Activated CD8-positive, alpha-beta memory T cell treated with anti-CD3 and anti-CD28 coated beads, Interleukin-2, amount 50 U/mL, for 48 hours (primary cell): ENCODE measurements around the gene CIDEA.
"Not testable (repeated sequence)": the region's sequence is repeated elsewhere in the genome, so short reads cannot be mapped to it uniquely, and the experiment has no call there.

Experiments
- DNase-seq: peaks from one replicate; pipeline ENCODE4 v3.0.0-alpha.2; 2020

CIDEA gene

DNA sequence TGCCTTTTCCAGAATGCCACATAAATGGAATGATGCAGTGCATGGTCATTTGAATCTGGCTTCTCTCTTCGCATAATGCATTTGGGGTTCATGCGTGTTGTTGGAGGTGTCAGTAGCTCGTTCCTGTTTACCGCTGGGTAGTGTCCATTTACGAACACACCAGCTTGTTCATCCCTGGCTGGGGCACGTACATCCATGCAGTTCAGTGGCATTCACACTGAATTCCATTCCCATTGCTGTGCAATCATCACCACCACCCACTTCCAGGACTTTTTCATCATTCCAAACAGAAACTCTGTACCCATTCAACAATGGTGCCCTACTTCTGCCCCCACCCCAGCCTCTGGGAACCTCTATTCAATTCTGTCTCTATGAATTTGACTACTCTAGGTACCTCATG, 14.7 kb upstream of the CIDEA start:
- no peak for DNase-seq

DNA sequence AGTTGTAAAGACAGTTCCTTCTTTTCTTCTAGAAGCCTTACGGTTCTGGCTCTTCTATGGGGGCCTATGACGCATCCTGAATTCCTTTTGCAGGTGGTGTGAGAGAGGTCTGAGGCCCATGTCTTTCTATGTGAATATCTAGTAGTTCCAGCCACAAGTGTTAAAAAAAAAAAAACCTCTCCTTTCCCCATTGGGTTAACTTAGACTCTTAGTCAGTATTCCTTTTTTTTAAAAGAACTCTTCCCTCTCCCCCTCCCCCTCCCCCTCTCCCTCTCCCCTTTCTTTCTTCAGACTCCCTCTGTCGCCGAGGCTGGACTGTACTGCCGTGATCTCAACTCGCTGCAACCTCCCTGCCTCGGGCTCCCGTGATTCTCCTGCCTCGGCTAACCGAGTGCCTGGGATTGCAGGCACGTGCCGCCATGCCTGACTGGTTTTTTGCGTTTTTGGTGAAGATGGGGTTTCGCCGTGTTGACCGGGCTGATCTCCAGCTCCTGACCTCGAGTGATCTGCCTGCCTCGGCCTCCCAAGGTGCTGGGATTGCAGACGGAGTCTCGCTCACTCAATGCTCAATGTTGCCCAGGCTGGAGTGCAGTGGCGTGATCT, 11.4 kb upstream of the CIDEA start:
- DNase-seq, result no peak

DNA sequence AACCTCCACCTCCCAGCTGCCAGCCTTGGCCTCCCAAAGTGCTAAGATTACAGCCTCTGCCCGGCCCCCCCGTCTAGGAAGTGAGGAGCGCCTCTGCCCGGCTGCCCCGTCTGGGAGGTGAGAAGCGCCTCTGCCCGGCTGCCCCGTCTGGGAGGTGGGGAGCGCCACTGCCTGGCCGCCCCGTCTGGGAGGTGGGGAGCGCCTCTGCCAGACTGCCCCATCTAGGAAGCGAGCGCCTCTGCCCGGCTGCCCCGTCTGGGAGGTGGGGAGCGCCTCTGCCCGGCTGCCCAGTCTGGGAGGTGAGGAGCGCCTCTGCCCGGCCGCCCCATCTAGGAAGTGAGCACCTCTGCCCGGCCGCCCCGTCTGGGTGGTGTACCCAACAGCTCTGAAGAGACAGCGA, 10.9 kb upstream of the CIDEA start:
- not testable (repeated sequence) for DNase-seq

DNA sequence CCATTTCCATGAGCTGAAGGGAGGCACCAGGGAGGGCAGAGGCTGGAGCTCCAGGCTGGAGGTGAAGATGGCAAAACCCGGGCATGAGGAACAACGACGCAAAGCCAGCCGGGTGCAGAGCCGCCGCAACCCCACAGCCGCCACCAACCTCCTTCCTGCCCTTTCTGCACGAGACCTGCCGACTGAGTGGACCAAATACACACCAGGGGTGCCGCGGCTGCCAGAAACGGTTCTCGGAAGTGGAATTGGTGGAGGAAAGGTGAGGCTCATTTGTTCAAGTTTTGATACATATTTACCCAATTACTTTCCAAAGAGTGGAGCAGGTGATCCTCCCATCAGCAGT, 8.4 kb upstream of the CIDEA start:
- DNase-seq, result no peak

DNA sequence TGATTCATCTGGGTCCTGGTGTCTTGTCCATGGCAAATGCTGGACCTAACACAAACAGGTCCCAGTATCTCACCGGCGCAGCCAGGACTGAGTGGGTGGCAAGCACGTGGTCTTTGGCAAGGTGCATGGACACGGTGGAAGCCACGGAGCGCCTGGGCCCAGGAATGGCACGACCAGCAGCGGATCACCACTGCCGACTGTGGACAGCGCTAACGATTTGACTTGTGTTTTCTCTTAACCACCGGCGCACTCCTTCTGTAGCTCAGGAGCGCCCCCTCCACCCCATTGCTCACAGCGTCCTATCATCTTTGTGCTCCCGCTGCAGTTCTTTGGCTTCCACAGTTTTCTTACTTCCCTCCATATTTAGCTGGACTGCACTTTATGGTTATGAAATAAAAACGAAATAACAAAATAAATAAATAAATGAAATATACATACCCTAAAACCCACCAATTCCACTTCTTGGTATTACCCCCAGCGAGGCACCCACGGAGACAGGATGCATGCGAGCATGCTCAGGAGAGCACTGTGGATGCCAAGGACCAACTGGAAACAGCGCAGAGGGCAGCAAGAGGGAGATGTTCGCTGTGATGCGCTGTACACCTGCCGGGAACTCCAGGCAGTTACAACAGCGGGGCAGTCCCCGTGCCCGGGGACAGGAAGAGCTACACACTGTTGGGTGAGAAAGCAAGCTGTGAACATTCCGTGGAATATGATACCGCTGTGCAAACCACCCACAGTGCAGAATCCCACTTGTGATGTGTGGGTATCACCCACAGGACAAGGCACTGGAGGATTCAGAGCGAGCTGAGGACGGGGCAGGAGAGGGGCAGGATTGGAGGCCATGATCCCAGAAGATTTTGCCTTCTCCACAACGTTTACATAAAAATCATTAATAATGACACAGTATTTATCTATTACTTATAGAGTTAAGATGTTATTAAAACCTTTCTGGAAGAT, 7.0 kb upstream of the CIDEA start:
- DNase-seq, result no peak

DNA sequence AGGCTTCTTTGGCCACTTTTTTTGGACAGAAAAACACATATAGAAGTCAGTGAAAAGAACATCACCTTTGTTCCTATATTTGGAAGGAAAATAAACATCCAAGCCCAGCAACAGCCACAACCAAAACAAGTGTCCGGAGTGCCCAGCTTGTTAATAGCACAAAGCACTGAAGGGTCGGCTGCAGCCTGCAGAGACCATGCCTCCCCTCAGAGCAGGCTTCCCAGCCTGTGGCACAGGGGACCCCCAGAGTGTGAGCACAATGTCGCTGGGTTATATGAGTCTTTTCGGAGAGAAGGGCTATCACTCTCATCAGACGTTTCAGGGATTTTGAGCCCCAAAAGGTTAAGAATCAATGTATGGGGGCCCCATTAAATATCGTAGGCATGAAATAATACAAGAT, 6.2 kb upstream of the CIDEA start:
- DNase-seq, result no peak

DNA sequence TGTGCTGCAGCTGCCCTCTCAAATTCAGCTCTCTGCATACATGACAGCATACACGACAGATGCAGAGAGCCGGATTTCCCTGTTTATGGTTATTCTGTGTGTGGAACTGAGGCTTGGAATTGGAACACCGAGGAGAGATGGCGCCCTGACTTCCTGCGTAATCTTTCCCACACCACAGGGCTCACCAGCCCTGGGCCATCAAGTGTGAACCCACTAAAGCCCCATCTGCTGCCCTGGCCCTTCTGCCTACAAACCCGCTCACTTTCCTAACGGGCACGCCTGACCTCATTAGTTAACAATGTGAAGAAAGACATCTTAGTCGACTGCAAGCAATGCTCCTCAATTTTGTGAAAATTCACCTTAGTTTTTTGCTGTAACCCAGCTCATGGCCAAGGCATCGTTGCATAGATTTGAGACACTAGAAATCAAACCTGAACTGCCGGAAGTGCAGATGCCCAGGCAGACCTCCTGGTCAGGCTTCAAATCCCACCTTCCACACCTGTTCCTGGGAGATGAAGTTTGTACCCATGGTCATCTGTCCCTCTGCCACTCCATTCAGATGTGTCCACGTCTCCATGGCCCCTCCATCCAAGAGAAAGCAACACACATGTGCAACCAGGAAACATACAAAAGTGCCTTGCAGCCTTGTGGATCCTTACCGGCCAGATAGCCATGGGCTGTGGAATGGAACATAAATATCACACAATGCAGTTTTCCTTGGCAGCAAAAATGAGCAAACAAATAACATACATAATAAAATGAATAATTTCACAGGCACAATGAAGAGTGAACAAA, 5.0 kb upstream of the CIDEA start:
- no peak for DNase-seq

DNA sequence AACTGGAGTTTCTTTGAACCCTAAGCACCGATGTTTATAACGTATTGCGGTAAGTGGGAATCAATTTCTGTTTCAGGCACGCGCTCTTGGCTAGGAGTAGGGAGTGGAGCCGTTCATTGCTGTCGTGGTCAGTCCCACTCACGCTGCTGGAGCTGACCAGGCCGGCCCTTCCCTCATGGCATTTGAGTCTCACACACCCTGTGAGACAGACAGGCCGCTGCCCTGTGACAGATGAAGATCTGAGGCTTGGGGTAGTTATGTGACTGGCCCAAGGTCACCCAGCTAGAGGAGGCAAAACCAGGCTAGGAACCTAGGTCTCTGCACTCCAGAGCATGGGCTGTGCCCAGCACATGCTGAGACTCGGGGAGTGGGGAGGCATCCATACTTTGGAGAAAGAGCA, 2.9 kb upstream of the CIDEA start:
- DNase-seq, result no peak

DNA sequence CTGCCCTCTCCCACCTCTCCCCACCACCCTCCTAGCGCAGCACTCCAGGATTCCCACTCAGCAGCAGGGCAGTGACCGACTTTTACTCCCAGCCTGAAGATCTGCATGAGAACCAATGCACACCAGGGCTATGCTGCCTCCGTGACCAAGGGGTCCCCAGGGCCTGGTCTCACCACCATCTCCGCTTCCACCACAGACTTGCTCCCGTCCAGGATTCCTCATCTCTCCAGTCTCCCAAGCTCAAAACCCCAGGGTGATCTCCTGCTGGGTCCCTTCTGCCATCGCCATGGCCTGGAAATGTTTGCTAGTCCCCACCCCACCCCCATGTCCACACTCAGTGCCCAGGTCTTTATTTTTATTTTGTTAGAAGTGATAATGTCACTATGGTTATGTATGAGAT, 2.1 kb upstream of the CIDEA start:
- no peak for DNase-seq

DNA sequence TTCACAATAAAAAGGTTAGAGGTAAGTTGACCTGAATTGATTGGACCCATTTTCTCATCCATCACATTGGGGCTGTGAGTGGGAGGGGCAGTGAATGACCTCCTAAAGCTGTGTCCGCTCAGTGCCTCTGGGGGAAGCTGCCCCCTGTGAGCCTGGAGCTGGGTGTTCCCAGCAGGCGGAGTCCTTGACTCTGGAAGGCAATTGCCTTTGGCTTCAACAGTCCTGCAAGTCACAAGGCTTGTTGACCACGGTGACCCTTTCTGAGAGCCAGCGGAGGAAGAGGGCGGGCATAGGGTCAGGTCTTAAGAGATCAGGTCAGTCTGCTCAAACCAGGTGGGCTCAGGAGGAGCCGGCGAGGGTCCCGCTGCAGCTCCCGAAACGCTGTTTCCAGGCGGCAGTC, 1.1 kb upstream of the CIDEA start:
- DNase-seq, result no peak

DNA sequence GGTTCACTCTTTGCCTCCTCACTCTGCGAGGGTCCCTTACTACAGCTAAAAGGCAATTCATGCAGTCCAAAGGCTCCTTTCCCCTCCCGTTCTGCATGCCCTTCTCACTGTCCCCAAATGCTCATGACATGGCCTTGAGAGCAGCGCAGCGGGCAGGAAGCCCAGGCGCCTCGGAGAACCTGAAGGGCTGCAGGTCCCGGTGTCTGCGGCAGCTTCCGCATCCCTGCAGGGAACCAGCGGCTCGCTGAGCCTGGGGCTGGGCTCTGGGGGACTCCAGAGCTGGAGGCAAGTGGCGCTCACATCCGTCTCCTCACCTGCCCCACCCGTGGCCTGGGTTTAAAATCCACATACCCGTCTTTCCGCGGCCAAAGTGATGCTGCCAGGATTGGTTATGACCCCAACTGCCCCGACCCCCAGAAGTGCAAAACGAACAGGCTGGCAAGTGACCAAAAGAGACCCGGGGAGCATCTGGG, 462 bp upstream of the CIDEA start:
- no peak for DNase-seq

DNA sequence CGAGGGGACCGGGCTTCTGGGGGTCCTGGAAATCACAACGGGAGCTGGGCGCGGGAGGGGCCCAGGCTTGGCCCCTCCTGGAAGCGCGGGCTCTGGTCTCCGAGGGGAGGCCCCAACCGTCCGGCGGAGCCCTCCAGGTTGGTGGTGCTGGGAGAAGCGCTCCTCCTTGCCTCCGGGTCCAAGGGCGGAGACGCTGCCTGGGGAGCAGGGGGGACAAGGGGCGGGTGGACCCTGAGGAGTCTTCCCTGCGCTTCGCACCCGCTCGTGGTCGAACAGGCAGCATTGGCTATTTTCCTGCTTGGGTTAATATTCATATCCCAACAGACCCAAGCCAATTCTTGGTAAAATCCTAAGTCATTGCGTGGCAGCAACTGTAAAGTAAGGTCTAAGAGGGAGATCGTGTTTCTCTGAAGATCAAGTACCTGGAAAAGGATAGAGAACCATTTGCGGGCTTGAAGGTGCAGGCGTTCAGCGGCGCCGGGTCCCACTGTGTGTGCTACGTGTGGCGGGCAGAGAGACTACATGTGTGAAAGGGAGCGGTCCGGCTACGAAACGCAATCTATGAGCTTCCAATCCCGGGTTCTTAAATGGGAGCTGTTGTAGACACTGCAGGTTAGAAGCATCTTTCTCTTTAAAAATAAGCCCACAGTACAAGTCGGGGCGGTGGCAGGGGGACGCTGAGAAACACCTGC, 805 bp downstream of the CIDEA start:
- no peak for DNase-seq

DNA sequence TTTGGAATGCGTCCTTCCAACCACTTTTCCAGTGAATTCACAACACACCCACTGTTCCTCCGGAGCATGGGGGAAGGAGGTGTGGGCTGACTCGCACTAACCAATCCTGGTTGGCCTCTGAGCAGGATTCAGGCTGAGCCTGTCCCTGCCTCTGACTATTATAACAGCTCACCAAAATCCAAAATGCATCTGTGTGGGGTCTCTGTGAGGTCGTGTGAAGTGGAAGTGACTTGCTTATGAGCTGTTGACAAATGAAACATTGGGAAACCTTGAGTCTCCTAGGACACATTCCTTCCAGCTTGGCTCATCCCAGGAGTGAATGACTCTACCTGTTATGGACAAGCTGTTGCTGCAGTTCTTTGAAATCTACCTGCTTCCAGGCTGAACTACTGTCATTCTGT, 1.5 kb downstream of the CIDEA start:
- DNase-seq, result no peak

DNA sequence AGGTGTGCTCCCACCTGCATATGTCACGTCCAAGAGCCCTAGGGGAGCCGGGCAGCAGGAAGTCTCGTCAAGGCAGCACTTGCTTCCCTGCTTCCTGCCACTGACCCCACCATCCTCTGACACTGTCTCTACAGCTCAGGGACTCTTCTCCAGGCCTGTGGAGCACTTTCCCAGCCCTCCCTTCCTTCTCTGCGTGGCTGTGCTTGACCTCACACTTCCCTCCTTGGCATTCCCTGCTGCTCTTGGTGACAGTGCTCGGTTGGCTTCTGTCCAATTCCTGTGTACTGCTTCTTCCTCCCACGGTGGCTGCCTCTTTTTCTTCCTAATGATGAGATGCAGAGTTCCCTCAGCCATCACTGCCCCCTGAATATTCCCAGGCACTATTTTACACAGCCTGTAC, 2.8 kb downstream of the CIDEA start:
- DNase-seq, result no peak

DNA sequence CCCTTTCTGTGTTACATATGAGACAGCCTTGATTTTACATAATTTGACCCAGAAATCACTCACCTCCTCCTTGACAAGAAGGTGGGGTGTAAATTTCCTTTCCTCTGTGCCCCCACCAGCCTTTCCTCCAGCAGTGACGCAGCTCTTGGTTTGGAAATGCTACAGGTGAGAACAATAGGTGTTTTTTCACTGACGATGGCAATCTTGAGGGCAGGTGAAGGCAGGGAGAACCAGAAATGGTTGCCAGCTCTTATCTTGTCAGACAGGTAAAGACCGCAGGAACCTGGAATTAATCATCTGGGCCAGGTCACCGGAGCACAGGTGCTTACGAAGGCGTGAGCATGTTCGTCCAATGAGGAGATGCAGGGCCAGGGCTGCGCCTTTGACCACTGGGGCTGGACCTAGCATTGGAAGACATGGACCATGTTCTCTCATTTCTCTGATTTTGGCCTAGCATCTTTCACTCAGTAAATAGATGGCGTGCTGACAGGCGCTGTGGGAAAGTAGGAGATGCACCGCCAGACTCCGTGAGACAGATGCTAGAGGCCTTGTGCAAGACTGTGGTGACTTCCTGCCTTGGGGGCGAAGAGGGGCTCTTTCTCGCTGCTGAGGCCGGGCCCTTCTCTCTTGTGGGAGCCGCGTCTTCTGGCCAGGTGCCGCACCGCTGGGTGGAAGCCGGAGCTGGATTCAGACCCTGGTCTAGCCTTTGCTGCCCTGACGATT, 4.0 kb downstream of the CIDEA start:
- no peak for DNase-seq

DNA sequence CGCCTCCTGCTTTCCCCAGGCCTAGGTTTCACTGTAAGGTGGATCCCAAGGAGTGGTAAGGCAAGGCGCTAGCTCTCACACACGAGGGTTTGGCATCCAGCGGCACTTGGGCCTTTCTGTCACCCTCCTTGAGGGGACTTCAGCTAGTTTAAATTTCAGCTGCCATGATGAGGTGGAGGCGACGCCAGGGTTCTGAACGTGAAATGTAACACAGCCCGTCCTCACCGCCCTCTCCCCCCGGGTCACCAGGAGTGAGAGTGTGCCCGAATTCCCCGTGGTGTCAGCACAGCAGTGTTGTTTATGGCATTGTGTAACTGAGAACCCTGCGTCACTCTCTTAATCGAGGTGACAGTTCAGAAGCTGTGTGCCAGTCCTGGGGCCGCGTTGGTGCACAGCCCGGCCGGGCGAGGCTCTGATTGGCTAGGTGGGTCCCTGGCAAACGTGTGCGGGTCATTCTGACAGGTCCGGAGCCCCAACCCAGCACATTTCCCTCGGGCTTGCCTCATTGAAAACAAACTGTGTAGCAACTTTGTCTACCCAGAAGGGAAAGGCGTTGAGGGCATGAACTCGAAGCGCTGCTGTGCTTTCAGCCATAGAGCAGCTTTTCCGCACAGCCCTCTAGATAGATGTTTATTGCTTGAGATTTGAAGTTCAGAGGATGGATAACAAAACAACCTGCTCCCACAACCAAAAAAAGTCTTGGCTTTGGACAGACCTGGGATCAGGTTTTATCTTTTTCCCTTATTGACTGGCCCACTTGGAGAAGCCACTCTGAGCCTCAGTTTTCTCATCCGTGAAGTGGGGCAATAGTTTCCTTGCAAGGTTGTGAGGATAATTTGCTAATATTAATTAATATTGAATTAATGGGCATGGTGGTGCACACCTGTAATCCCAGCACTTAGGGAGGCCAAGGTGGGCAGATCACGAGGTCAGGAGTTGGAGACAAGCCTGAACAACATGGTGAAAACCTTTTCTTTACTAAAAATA, 4.9 kb downstream of the CIDEA start:
- DNase-seq, result no peak

DNA sequence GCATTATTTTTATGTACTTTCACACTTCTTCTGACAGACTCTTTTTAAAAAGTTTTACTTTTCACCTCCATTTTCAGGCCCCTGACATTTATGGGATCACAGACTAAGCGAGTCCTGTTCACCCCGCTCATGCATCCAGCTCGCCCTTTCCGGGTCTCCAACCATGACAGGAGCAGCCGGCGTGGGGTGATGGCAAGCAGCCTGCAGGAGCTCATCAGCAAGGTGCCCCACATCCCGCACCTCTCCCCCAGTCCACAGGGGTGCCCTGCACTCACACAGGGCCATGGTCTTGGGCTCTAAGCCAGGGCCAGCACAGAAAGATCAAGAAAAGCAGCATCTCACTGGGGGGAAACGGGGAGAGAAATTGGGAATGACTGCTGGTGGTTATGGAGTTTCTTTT, 8.6 kb downstream of the CIDEA start:
- DNase-seq, result no peak

DNA sequence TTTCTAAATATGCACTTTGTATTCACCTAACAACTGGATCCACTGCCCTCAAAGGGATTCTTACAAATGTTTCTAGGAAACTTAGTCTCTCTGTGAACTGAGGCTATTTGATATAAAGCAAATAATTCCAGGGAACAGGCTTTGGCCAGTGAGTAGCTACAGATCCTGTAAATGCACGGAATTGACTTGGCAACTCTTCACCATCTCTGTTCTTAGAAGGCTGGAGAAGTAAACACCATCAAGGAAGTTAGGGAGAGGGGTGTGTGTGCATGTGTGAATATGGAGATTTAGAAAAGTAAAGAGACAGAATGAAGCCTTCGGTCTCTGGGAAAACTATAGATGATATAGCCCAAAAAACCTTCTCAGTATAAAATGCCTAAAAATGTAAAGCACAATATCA, 10.7 kb downstream of the CIDEA start:
- no peak for DNase-seq

DNA sequence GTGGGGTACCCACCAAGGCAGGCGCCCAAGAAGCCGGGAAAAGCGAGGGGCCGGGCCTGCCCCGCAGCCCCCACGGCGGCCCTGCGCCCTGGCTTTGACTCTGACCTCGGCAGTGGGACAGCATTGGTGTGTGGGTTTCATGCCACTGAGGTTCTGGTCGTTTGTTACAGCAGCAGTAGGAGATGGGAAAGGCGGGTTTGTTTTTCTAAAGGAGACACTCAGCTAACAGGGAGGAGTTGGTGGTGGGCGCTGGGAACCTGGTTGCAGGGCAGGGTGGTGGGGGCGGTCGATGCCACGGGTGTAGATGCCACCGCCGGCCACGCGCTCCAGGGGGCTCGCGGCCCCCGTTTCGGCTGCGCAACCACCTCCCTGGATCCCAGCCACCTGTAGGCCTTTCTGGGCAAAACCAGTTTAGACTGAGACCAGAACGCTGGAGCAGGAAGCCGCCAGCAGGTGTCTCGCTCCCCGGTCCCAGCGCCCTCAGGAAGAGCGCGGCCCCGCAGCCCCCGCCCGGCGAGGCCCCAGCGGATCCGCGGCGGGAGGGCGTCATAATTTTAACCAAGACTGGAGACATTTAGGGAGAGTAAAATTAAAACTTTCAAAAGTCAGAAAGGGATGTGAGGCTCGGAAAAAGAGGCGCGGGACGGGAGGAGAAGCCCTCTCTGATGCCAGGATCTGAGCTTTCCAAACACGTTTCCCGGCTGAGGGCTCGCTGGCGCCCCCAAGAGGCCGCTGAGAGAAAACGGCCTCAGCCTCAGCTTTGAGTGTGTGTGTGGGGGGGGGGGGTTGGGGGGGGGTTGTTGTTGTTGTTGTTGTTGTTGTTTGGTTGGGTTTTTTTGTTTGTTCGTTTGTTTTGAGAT, 17.4 kb downstream of the CIDEA start:
- DNase-seq, result peak; percentile 85

DNA sequence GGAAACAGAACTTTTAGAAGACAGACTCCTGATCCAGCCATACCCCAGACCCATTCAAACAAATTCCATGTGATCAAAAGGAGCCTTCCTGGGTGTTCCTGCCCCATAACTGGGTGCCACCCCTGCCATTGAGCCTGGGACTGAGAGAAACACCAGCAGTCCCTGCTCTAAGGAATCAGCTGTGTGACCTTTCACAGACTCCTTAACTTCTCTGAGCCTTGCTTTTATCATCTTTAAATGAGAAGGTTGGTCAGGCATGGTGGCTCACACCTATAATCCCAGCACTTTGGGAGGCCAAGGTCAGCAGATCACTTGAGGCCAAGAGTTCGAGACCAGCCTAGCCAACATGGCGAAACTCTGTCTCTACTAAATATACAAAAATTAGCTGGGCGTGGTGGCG, 20.6 kb downstream of the CIDEA start:
- DNase-seq, result no peak
